HPDE6-E6E7 (cell line): ENCODE measurements around the gene GNG4.
"Not testable (repeated sequence)": the region's sequence is repeated elsewhere in the genome, so short reads cannot be mapped to it uniquely, and the experiment has no call there.

Experiments
- DNase-seq: peaks from one replicate; pipeline ENCODE4 v3.0.0; 2011; ENCODE audit warnings: missing footprints; ENCODE audit errors: extremely low spot score

Gene GNG4

GRCh38 chr1:235650341-235651169 lies 971 bp upstream of the GNG4 start:
- no peak for DNase-seq

- peak; percentile 68 for DNase-seq
Measured at GRCh38 chr1:235648954-235649367, 623 bp downstream of the GNG4 start.

GRCh38 chr1:235648407-235648907 lies 1.1 kb downstream of the GNG4 start:
- no peak for DNase-seq

- DNase-seq: not testable (repeated sequence)
Measured at GRCh38 chr1:235647537-235647936, 2.0 kb downstream of the GNG4 start.

- DNase-seq: no peak
Measured at GRCh38 chr1:235646463-235646862, 3.1 kb downstream of the GNG4 start.

- DNase-seq: no peak
Measured at GRCh38 chr1:235644693-235645305, 4.8 kb downstream of the GNG4 start.

GRCh38 chr1:235643837-235644692 lies 5.5 kb downstream of the GNG4 start:
- DNase-seq: no peak

- no peak for DNase-seq
Measured at GRCh38 chr1:235642943-235643371, 6.6 kb downstream of the GNG4 start.

GRCh38 chr1:235642011-235642942 lies 7.3 kb downstream of the GNG4 start:
- DNase-seq: peak; percentile 85

- no peak for DNase-seq
Measured at GRCh38 chr1:235640580-235640979, 9.0 kb downstream of the GNG4 start.

- DNase-seq: no peak
Measured at GRCh38 chr1:235639226-235640205, 10.1 kb downstream of the GNG4 start.

GRCh38 chr1:235638612-235639011 lies 11.0 kb downstream of the GNG4 start:
- not testable (repeated sequence) for DNase-seq

GRCh38 chr1:235637756-235638534 lies 11.6 kb downstream of the GNG4 start:
- DNase-seq: no peak

GRCh38 chr1:235635938-235636662 lies 13.5 kb downstream of the GNG4 start:
- DNase-seq: no peak

GRCh38 chr1:235632506-235633401 lies 16.8 kb downstream of the GNG4 start:
- no peak for DNase-seq

- no peak for DNase-seq
Measured at GRCh38 chr1:235631816-235632215, 17.8 kb downstream of the GNG4 start.

GRCh38 chr1:235628316-235629005 lies 21.1 kb downstream of the GNG4 start:
- DNase-seq: no peak
